ENCODE results near the gene TLX2. TPM values are rescaled to one million over a fixed set of nuclear protein-coding genes. Genes with fewer than 3 reads are reported as not detected.

Gene TLX2
- total RNA-seq, 1 donor from 2014 or later = 0.10 TPM

DNA sequence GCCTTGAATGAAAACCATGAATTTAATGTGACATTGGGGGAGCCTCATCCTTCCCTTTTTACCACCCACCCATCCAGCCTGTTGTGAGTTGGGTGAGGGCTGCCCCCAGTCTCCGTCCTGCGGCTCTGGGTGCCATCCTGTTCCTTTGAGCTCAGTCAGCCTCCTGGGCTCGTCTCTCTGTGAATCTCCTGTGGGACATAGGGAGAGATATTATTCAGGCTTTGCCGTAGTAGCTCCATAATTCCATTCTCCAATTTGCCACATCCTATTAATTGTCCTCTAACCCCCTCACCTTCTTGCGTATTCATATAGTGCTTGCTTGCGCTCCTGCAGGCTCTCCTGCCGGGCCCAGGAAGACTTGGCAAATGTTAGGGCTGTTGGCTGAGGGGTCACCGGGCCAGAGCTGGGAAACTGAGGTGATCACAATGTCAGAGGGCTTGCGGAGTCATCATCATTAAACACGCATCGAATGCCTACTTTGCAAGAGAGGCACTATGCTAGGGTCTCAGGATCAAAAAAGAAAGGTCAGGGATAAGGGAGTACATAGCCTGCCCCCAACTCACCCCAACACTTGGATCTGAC lies 12.5 kb downstream of the TLX2 start:
- Mint-ChIP-seq H3K9me3 (ENCODE audit: low read depth) (no peaks in the 10 kb centered on the region), H3K4me3 (ENCODE audit: unreplicated experiment) (no peak overlapping the region), H3K27me3 (ENCODE audit: low read depth) (peaks cover 8% of the 10 kb centered on the region), H3K27ac (ENCODE audit: unreplicated experiment) (no peak overlapping the region), H3K4me1 (ENCODE audit: low read depth) (peaks cover 30% of the 10 kb centered on the region), H3K36me3 (ENCODE audit: low read depth) (peaks cover 19% of the 10 kb centered on the region)
- TF ChIP-seq, protein P1, sequence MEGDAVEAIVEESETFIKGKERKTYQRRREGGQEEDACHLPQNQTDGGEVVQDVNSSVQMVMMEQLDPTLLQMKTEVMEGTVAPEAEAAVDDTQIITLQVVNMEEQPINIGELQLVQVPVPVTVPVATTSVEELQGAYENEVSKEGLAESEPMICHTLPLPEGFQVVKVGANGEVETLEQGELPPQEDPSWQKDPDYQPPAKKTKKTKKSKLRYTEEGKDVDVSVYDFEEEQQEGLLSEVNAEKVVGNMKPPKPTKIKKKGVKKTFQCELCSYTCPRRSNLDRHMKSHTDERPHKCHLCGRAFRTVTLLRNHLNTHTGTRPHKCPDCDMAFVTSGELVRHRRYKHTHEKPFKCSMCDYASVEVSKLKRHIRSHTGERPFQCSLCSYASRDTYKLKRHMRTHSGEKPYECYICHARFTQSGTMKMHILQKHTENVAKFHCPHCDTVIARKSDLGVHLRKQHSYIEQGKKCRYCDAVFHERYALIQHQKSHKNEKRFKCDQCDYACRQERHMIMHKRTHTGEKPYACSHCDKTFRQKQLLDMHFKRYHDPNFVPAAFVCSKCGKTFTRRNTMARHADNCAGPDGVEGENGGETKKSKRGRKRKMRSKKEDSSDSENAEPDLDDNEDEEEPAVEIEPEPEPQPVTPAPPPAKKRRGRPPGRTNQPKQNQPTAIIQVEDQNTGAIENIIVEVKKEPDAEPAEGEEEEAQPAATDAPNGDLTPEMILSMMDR (IDR thresholded peaks at IDR 0.05) = no peak
- peak; percentile 50 for DNase-seq (ENCODE audit: low spot score)

DNA sequence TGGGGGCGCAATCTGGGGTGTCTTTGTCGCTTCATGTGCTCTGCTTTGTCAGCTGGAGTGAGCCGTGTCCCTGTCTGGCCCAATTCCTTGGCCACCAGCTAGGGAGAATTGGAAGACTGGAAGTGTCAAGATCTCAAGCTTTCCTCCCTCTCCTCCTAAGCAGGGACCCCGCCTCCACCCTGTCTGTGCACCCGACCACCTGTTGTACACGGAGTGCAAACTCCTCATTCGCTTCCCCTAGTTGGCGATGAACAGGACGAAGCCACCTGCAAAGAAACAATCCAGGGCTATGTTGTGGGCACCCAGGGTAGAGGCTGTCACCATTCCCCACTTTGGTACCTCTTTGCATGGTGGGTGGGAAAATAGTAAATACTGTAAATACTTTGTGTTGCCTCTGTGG lies 13.5 kb downstream of the TLX2 start:
- Mint-ChIP-seq H3K4me1 (ENCODE audit: low read depth) (peaks cover 39% of the 10 kb centered on the region), H3K9me3 (ENCODE audit: low read depth) (no peaks in the 10 kb centered on the region), H3K27ac (ENCODE audit: unreplicated experiment) (no peak overlapping the region), H3K27me3 (ENCODE audit: low read depth) (peaks cover 2% of the 10 kb centered on the region), H3K4me3 (ENCODE audit: unreplicated experiment) (peak overlapping the region; percentile 98), H3K36me3 (ENCODE audit: low read depth) (peaks cover 20% of the 10 kb centered on the region)
- TF ChIP-seq, protein P1 (IDR thresholded peaks at IDR 0.05) = no peak
- DNase-seq (ENCODE audit: low spot score) = peak; percentile 77

DNA sequence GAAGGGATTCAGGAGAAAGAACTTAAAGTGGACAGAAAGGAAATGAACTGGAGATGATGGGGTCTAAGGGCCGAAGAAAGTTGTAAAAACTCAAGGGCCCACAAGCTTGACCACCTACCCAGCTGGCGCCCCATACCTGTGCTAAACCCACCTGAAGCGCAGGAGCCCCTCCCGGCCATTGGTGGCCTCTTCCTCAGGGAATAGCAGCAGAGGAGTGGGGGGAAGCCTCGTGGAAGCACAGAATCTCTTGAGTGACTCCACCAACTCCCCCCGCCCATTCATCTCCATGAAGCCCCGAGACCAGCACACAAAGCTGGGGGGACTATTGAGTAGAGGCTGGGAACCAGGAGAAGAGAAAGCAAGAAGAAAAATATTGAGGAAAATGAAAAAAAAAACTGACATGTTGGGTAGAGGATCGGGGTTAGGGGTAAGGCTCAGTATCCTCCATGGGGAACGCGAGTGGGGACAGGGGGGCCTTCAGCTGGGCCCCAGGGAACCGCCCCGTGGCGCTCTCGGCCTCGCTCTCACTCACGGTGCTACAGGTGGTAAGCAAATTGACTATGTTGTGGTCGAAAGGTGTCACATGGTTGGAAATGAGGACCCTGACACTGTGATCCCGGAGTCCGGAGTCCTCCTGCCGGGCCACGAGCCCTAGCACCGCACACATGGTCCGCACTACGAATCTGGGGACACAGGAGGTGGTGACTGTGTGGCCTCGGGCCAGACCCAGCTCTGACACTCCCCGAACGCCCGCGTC lies 14.5 kb downstream of the TLX2 start:
- H3K4me3 Mint-ChIP-seq (ENCODE audit: unreplicated experiment) = peak overlapping the region; percentile 98
- no peaks in the 10 kb centered on the region for H3K27me3 Mint-ChIP-seq (ENCODE audit: low read depth)
- peaks cover 23% of the 10 kb centered on the region for H3K36me3 Mint-ChIP-seq (ENCODE audit: low read depth)
- H3K4me1 Mint-ChIP-seq (ENCODE audit: low read depth) = peaks cover 40% of the 10 kb centered on the region
- TF ChIP-seq, protein P1 (IDR thresholded peaks at IDR 0.05) = no peak
- DNase-seq (ENCODE audit: low spot score) = peak; percentile 72
- peak overlapping the region; percentile 95 for H3K27ac Mint-ChIP-seq (ENCODE audit: unreplicated experiment)
- H3K9me3 Mint-ChIP-seq (ENCODE audit: low read depth) = no peaks in the 10 kb centered on the region

DNA sequence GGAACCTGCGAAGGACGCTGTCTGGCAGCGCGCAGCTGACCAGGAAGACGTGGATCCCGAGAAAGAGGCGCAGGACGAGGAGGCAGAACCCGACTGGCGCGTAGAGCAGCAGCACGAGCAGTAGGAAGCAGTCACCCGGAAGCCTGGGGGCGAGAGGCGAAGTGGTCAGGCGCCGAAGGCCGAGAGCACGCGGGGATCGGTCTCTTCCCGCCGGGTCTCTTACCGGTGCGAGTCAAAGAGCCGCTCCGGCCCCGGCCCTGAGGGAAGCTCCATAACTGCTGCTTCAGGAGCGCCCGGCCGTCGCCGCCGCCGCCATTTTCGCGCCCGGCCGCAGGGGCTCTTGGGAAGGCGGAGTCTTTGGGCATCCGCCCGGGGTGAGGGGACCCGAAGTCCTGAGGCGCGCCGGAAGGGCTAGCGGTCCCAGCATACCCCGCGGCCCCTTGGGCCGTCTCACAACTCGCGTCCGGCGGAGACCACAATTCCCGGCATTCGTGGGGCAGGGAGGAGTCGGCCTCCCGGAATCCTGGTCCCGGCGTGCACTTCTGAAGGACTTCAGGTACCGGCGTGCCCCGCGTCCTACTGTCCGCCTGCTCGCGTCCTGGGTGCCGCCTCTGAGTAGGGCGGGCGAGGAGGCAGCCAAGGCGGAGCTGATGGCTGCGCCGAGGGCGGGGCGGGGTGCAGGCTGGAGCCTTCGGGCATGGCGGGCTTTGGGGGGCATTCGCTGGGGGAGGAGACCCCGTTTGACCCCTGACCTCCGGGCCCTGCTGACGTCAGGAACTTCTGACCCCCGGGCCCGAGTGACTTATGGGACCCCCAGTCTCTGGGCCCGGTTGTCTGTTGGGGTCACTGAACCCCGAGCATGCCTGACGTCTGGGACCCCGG lies 15.3 kb downstream of the TLX2 start, which contains the start of the genes AUP1 and HTRA2:
TSS of gene AUP1 (minus strand) at position 350 of the 882 bp plus-strand sequence. CDS start at position 273, 77 bp downstream.
TSS of gene HTRA2 (plus strand) at position 577 of the 882 bp plus-strand sequence. CDS start at position 651, 74 bp downstream.
- H3K36me3 Mint-ChIP-seq (ENCODE audit: low read depth) = peaks cover 27% of the 10 kb centered on the region
- TF ChIP-seq, protein P1 (IDR thresholded peaks at IDR 0.05) = no peak
- H3K4me3 Mint-ChIP-seq (ENCODE audit: unreplicated experiment) = peak within 1 kb of the TSS; percentile 98
- H3K9me3 Mint-ChIP-seq (ENCODE audit: low read depth) = no peaks in the 10 kb centered on the region
- DNase-seq (ENCODE audit: low spot score) = peak; percentile 100
- H3K4me1 Mint-ChIP-seq (ENCODE audit: low read depth) = peaks cover 40% of the 10 kb centered on the region
- H3K27me3 Mint-ChIP-seq (ENCODE audit: low read depth) = no peaks in the 10 kb centered on the region
- H3K27ac Mint-ChIP-seq (ENCODE audit: unreplicated experiment) = peak within 1 kb of the TSS; percentile 95
